ENCODE data around the gene ATG7.
A peak's percentile ranks its signal among the peaks of the same experiment; 100 is the strongest.
"Not testable (repeated sequence)": the region's sequence is repeated elsewhere in the genome, so short reads cannot be mapped to it uniquely, and the experiment has no call there.

ATG7 gene

DNA sequence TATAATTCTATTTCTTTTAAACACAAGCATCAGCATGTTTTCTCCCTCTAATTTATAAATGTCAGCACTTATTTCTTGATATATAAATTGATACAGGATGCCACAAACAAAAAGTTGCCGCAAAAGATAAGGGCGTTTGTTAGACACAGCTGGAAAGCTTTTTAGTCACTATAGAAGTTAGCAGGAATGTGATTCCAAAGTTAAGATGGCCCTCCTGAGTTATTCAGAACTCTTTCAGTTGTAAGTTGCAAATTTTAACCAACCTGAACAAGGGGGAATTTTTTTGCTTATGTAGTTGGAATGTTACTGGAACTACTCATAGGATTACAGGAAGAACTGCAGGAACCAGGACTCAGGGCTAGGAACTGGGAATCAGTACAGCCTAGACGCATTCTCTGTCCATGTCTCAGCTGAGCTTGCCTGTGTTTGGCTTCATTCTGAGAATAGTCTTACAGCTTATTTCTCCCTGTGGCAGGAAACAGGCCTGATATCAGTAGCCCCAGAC, 205.3 kb downstream of the ATG7 start:
- peak in 1 of 2 experiments; percentile 16 for DNase-seq

DNA sequence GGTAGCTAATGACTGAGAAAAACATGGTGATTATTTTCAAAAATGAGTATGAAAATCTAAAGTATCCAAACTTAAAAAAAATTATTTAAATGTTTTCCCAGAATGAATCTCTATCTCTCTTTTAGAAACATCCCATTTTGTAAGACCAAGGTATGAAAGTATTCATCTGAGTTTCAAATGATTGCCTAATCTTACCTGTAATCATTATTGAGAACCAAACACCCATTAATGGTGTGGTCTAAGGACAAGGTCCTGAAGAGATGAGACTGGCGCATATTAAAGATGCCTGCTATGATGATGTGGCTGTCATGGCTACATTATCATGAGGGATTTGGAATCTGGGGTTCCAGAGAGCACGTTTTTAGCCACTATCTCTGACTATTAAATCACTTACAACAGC, 206.0 kb downstream of the ATG7 start:
- DNase-seq, result no peak

DNA sequence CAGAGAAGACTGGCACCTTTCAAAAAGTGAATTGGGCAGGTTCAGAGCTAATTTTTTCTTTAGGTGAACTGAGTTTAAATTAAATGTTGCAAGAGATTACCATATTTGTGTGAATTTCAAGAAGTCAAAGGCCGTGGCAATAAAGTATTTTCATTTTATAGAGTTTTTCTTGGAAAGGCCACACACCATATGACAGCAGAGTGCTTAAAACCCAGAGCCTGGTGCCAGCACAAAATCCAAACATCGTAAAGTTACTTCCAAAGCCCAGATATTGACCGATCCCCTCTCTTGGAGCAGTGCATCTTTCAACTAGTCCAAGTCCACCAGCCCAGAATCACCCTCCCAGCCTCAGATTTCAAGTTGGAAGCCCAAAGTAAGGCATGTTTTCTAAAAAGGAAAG, 207.0 kb downstream of the ATG7 start:
- DNase-seq, result no peak

DNA sequence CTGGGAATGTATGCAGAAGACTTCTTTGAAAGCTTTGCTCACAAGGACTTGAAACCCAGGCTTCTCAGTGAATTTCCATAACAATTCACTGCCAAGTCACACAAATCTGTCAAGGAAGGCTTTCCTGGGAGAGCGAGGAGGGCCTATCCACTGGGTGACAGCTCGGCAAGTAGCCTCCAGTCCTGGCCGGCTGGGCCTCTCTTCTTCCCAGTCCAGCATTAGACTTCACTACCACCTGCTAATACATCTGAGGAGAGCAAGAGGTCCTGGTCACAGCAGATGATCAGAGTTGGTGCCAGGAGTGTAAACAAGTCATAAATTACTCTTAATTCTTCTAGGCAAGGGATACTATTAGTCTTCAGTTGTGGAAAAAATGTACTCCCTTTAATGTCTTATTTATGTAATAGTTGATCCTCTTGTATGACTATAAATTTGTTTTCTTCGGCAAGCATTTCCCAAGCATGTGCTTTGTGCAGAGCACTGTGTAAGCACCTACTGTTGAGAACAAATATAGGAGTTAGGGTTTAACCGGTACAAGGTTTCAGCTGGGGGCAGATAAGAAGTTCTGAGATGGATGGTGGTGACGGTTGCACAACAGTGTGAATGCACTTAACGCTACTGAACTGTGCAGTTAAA, 208.6 kb downstream of the ATG7 start:
- DNase-seq, result no peak

DNA sequence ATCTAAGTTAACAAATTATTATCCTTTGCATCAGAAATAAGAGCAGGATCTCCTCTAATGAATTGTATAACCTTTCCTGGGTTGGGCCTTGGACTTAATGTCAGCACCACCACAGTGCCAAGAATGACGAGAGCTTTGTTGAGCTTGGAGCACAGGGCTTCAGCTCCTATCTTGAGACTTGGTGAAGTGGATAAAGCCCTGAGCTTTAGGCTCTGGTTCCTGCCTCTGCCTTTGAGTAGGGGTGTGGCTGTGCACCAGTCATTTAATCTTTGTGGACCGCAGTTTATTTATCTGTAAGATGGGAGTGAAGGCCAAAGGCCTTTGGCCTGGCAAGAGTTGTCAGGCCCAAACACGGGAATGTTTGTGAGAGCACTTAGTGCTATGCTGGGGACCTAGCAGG, 209.4 kb downstream of the ATG7 start:
- DNase-seq, result no peak

DNA sequence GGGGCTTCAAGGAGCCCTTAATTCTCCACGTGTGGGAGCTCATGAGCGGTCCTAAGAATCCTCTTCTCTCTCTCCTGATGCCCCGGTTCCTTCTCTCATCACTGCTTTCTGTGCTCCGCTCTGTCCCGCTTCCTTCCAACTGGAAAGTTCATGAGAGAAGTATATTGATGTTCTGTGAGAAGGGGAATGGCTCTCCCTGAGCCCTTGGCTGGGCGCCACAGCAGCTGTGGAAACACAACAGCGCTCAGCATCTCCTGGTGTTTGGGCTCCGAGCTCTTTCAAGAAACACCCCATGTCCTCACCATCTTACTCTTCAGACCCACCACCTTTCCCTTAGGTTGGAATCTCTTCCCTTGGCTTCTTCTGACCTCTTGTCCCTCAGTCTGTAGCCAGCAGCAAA, 209.8 kb downstream of the ATG7 start:
- DNase-seq, result no peak

DNA sequence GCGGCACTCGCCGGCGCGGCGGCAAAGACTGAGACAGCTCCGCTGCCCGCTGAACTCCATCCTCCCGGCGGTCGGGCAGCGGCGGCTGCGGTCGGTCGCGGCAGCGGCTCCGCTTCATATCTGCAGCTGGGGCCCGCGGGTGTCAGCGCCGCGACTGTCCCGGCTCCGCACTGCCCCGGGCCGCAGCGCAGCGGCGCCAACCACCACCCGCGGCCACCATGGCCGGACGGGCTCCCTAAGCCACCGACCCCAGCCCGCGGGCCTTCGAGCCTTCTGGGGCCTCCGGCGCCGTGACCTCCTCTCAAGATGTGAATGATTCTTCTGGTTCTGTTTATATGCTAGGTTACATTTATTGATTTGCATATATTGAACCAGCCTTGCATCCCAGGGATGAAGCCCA, 216.2 kb downstream of the ATG7 start:
- DNase-seq, result not testable (repeated sequence)

DNA sequence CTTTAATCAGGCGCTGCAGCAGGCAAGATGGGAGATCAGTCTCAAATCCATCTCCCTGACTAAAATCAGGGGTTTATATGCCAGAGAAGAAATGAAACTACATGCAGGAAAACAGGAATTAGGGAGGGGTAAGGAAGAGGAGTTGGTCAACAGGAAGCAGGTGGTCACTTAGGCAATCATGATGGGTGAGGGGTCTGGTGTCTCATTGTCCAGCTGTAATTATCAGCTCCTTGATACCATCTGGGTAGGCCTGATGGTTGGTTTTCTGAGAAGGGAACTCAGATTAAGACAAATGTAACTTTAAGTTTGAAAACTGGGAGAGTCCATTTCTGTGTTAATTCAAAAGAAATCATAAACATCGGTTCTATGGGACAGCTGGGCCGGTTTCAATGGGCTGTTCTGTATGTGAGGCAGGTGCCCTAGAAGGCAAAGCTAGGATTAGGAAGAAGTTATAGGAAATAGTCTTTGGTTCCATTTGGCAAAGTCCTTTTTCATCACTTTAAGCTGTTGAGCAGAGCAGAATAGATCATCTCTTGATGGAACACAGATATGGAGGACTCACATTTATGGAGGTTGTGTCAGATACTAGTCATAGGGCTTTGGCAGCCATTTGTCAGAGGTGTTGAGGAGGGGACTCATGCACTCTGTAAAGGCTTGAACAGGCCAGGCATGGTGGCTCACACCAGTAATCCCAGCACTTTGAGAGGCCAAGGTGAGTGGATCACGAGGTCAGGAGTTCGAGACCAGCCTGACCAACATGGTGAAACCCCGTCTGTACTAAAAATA, 222.1 kb downstream of the ATG7 start:
- DNase-seq, result no peak

DNA sequence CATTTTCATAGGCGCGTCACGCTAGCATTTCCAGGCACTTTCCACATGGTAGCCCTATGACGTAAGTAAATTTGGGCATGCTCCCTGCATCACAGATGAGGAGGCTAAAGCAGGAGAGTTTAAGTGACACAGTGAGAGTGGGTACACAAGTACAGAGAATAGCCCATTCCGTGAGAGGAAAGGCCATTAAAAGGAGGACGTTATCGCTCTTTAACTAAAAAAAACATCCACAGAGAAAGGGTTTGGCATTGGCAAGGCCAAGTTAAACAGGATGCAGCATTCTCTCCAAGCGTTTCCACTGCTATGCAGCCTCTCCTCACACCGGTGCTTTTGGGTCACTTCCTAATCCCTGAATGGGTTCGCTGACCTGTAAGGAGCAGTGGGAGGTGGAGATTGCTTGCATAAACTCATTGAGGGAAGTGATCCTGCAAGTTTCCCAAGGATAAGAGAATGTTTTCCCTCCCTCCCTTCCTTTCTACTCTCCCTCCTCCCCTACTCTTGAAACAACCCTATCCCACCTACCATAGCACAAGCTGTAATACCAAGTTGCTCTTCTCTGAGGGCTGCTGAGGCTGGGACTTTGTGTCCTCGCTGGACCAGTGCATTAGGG, 223.9 kb downstream of the ATG7 start:
- no peak for DNase-seq

DNA sequence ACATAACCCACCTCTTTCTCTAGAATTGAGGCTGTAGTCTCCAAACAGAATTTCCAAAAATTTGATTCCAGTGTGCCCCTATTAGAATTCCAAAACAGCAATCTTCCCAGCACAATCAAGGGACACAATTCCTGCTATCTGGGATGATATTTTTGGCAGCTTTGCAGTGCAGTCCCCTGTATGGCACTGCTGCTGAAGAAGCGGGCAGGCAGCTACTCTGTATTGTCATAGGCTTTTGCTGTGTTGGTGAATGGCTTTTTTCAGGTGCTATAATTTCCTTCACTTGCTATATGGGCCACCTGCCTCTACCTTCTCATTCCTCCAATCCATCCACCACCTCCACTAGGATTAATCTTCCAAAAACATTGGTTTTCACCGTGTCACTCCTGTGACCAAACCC, 226.0 kb downstream of the ATG7 start:
- no peak for DNase-seq

DNA sequence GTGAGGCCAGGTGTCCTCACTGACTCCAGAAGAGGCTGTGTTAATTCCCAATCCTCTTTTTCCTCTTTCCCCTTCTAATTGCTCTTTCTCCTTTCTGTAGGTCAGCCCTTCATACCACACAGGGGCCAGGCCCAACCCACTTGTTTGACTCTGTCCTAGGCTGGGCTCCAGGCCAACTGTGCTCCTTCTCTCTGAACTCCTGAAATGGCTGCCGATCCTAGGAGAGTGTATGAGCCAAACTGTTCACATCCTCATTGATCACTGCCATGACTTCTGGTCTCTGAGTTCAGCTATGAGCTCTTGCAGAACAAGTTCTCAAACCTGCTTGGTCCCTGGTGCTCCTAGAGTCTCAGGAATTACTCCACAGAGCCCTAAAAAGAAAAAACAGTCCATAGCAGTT, 226.4 kb downstream of the ATG7 start:
- DNase-seq, result peak in 1 of 2 experiments; percentile 20

DNA sequence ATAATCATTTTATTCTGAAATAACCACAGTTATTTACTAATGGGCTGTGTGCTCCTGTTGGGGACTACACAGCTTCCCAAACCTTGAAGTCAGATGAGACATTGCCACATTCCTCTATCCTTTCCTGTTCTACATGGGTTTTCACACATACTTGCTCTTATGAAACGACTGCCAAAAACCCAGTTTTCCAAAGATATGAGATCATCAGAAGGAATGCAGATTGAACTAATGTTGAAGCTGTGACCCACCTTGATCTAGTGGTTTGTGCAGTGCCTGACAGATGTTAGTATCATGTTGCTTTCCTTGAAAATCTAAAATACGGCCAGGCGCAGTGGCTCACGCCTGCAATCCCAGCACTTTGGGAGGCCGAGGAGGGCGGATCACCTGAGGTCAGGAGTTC, 226.9 kb downstream of the ATG7 start:
- peak in 1 of 2 experiments; percentile 64 for DNase-seq

DNA sequence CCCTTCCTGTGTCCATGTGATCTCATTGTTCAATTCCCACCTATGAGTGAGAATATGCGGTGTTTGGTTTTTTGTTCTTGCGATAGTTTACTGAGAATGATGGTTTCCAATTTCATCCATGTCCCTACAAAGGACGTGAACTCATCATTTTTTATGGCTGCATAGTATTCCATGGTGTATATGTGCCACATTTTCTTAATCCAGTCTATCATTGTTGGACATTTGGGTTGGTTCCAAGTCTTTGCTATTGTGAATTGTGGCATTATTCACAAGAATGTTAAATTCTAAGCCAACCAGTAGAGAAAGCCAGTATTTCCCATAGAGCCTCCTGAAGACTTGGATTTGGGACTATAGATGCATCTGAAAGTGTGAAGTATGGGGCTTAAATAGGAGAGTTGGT, 230.2 kb downstream of the ATG7 start:
- not testable (repeated sequence) for DNase-seq

DNA sequence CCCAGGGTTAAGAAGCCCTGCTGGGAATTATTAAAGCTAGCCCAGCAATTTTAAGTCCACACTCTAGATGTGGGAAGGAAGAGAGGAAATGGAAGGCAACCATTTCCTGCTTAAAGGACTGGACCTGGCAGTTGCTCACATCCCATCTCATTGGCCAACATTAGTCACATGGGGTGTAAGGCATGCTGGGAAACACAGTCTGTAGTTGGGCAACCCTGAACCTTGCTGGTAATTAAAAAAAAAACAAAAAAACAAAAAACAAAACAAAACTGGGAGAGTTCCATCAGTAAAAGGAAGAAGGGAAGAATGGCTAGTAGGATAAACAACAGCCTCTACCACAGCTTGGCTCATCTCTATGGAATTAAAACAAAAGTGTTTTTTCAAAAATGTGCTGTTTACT, 235.5 kb downstream of the ATG7 start:
- peak in 1 of 2 experiments; percentile 27 for DNase-seq

DNA sequence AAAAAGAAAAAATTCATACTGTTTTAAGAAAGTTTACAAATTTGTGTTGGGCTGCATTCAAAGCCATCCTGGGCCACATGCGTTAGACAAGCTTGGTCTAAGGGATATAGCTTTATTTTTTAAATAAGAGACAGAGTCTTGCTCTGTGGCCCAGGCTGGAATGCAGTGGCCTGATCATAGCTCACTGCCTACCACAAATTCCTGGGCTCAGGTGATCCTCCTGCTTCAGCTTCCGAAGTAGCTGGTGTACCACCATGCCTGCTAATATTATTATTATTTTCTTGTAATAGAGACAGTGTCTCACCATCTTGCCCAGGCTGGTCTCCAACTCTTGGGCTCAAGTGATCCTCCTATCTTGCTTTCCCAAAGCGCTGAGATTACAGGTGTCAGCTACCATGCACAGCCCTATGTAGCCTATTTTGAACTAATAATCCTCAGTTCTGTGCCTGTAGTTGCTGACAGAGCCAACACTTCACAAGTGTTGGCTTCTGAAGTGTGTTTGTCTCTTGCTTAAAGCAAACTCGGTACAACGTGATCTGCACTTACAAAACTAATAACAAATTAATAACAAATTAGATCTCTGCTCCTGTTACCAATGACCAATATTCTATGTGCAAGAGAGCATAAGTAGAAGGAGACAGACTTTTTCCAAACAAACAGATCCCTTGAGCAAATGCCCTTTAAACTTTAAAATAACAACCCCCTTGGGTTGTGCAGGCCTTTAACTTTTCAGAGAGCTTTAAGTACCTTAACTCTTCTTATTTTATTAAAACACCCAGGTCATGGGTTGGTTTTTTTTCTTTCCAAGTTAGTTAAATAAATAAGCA, 236.4 kb downstream of the ATG7 start:
- DNase-seq, result no peak

DNA sequence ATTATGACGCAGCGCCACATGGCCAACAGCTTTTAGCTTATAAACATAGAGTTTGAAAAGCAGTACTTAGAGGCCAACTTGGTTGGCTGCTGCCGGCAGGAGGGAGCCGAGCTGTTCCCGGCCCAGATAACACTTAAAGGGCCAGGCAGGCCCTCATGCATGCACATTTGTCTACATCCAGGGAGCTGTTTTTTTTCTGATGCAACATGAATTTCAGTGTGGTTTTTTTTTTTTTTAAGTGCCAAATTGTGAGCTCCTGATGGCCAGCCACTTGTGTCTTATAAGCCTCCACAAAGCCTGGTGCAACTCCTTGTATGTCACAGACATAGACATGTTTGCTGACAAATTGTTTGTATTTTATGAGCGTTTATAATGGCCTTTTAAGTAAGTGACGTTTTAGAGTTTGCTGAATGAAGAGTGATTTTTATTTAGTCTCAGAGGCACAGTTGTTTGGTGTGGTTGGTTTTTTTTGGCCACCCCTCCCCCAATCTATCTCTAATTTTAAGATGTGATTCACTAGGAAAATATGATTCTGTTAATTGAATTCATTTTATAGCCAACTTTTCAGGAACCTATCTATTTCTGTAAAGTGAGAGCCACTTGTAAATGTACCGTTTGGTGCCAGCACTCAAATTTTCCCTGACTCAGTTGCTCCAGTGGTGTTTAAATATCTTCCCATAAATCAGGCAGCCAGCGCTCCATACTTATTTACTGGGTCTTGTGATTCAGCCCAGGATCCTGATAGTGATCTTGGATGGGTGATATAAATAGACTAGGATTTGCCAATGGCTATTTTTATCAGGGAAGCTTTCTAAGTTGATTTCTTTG, 237.2 kb downstream of the ATG7 start:
- DNase-seq, result no peak

DNA sequence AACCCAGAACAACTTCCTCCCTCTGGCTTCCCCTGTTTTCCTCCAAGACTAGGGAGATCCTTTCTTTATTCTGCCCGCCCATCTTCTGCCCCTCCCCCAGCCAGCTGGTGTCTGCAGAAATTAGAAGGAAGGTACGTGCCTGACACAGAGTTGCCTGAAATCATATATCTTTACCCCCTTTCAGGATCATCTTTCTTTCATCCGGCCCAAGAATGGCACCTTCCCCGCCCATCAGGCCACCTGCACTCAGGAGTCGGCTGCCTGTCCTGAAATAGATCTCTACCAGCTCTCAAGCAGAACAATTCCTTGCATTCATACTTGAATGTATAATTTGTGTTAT, 237.8 kb downstream of the ATG7 start:
- no peak for DNase-seq

DNA sequence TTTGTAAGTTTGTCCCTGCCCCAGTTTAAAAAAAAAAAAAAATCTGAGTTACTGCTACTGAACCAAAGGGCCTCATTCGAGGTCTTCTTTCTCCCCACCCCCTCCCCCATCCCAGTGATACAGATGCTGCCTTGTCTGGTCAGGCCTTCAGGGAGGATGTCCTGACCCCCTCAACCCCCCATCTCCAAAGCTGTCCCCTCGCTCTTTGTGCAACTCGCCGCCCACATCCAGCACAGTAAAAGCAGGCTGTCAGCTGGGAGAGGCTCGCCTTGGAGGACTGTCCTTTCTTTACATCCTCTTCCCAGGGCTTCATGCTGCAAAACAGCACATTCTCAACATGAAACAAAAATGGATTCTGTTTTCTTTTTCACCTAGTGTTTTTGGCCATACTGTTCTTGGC, 238.2 kb downstream of the ATG7 start:
- DNase-seq, result no peak

DNA sequence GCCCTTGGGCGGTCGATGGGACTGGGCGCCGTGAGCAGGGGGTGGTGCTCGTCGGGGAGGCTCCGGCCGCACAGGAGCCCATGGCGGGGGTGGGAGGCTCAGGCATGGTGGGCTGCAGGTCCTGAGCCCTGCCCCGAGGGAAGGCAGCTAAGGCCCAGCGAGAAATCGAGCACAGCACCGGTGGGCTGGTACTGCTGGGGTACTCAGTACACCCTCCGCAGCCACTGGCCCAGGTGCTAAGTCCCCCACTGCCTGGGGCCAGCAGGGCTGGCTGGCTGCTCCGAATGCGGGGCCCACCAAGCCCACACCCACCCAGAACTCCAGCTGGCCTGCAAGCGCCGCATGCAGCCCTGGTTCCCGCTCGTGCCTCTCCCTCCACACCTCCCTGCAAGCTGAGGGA, 239.4 kb downstream of the ATG7 start:
- not testable (repeated sequence) for DNase-seq

DNA sequence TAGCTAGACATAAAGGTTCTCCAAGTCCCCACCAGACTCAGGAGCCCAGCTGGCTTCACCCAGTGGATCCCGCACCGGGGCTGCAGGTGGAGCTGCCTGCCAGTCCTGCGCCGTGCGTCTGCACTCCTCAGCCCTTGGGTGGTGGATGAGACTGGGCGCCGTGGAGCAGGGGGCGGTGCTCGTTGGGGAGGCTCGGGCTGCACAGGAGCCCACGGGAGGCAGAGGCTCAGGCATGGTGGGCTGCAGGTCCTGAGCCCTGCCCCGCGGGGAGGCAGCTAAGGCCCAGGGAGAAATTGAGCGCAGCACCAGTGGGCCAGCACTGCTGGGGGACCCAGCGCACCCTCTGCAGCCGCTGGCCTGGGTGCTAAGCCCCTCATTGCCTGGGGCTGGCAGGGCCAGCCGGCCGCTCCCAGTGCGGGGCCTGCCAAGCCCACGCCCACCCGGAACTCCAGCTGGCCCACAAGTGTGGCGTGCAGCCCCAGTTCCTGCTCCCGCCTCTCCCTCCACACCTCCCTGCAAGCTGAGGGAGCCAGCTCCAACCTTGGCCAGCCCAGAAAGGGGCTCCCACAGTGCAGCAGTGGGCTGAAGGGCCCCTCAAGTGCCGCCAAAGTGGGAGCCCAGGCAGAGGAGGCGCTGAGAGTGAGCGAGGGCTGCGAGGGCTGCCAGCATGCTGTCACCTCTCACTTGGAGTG, 241.1 kb downstream of the ATG7 start:
- not testable (repeated sequence) for DNase-seq

DNA sequence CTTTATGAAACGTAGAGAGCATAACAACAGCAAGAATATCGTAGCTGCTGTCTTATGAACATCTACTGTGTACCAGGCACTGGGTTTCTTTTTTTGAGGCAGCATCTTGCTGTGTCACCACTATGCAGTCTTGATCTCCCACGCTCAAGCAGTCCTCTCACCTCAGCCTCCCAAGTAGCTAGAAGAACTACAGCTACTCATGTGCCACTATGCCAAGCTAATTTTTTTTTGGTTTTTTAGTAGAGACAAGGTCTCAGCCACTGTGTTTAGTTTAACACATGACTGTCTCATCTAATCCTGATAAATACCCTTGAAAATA, 241.6 kb downstream of the ATG7 start:
- no peak for DNase-seq

Data from SW 1271 (cell line).